CD1c-positive myeloid dendritic cell (primary cell): ENCODE data around the gene NOL7.
A peak's percentile ranks its signal among the peaks of the same experiment; 100 is the strongest.

Source experiments
- DNase-seq: peaks from one replicate; pipeline ENCODE4 v3.0.0-alpha.2; 2016; ENCODE audit errors: extremely low spot score

The NOL7 gene

GRCh38 chr6:13654496-13654895 is 39.4 kb downstream of the NOL7 start:
- no peak for DNase-seq

GRCh38 chr6:13655700-13656099 is 40.6 kb downstream of the NOL7 start:
- DNase-seq, result no peak

- no peak for DNase-seq
These were observed 45.1 kb downstream of the NOL7 start for GRCh38 chr6:13660273-13660672.

- DNase-seq, result no peak
These were observed 45.8 kb downstream of the NOL7 start for GRCh38 chr6:13660893-13661292.

- DNase-seq, result no peak
These were observed 46.5 kb downstream of the NOL7 start for GRCh38 chr6:13661647-13662046.

- no peak for DNase-seq
These were observed 47.7 kb downstream of the NOL7 start for GRCh38 chr6:13662651-13663334.

GRCh38 chr6:13663986-13664385 is 48.9 kb downstream of the NOL7 start:
- DNase-seq, result no peak

- no peak for DNase-seq
These were observed 49.7 kb downstream of the NOL7 start for GRCh38 chr6:13664703-13665352.

GRCh38 chr6:13666194-13667105 is 51.3 kb downstream of the NOL7 start:
- DNase-seq, result no peak

- DNase-seq, result no peak
These were observed 52.5 kb downstream of the NOL7 start for GRCh38 chr6:13667655-13668054.

- peak; percentile 30 for DNase-seq
These were observed 53.3 kb downstream of the NOL7 start for GRCh38 chr6:13668291-13668928.

- DNase-seq, result no peak
These were observed 54.3 kb downstream of the NOL7 start for GRCh38 chr6:13669476-13669875.
